GM21528 (cell line): ENCODE measurements around the gene IL1RAPL2.

Experiments used
- ATAC-seq: cut with Tn5 transposase; IDR thresholded peaks from one replicate; pipeline ENCODE4 v1.9.1; 2021; ENCODE audit warnings: mild to moderate bottlenecking, moderate library complexity; ENCODE audit not compliant: unreplicated experiment, low FRiP score

The IL1RAPL2 gene

GRCh38 chrX:105347373-105347772 lies 781.4 kb downstream of the IL1RAPL2 start:
- ATAC-seq: no peak

DNA sequence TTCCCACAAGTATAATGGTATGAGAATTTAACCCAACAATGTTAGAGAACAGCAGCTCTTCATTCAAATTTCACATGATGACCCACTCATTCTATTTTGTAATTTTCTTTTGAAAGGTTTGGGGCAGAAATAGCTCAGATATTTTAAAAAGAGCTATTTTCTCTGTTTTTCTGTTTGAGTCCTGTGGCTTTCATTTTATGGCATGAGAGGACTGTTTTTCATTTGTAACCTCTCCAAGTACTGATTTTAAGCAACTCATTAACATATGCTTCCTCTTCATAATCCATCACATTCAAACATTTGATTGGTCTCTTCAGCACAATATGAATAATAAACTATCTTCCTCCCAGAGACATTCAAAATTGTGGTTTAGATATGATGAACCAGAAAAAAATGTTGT lies 783.5 kb downstream of the IL1RAPL2 start:
- ATAC-seq: no peak

DNA sequence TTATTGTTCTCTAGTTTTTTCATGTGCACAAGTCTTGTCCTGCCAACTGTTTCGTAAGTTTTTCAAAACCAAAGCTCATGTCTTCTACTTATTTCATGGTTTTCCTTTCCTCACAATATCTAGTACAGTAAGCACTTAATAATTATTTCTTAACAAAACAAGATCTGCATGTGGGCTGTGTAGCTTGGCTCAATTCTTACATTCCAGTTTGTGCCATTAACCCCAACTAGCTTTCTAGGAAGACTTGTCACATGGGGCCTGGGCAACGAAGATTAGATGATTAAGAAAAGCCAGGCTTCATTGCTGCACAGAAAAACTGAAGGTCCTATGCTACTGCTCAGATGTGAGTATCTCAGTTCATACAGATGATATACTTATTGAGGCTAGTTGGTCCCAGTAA lies 809.8 kb downstream of the IL1RAPL2 start:
- ATAC-seq: no peak

DNA sequence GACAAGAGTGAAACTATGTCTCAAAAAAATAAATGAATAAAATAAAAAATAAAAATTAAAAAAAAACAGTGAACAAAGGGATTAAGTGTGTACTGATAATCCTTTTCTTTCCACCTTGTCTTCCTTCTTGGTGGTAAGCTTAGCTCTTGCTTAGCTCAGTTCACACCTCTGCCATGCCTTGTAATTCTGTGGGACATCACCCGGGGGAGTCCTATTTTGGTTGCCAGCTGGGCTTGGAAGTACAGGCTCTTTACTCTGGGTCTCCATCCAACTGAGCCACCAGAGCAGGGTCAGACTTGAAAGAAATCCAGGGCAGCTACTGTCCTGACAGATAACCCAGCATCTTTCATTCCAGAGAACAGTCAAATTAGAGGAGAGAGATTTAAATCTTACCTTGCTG lies 858.7 kb downstream of the IL1RAPL2 start:
- ATAC-seq: no peak

DNA sequence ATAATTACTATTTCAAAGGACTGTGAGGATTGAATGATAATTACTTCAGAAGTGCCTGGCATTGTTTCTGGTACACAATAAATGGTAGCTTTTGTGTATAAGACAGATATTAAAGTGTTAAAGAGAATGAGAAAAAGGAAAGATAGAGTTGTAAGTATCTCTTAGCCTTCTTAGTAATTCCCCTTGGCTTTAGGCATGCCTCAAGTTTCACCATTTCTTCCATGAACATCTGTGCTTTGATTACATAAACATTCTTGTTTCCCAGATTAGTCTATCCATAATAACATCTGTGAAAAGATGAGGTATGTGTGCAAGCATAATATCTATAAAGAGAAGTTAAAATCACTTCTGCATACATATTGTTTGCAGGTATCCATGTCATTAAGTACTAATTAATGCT lies 885.4 kb downstream of the IL1RAPL2 start:
- ATAC-seq: no peak

DNA sequence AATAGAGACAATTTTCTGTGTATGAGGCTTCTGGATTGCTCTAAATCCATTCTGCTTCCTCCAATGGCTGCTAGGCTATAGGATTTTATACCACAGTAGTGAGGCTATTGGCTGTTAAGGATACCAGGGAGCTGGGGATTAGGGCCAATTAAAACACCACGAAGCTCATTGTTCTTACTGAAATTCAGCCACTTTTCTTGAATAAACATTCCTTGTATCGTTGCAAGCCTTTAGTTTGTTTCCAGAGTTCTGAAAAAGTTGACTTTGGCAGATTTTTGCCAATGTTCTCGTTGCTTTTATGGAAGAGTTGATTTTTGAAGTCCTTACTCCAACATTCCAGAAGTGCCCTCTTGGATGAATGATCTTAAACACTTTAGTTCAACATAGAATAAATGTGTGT lies 892.8 kb downstream of the IL1RAPL2 start:
- ATAC-seq: no peak

DNA sequence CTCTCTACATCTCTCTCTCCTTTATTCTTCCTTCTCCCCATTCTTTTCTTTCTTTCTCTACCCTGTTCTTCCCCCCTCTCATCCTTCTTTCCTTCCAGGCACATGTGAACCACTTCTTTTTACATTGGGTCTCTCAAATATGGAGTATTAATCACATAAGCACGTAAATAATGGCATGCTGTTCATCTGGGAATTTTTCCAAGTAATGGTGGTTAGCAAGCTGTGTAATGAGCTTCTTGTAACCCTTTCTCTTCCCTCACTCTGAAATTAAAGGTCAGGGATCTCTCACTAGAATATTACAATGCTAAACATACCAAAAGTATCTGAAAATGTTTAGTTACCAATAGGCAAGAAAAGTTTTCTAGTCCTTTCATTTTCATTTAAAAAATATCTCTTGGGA lies 894.4 kb downstream of the IL1RAPL2 start:
- no peak for ATAC-seq

GRCh38 chrX:105461016-105461415 lies 895.0 kb downstream of the IL1RAPL2 start:
- no peak for ATAC-seq

- no peak for ATAC-seq
Observed at GRCh38 chrX:105462186-105462585, 896.2 kb downstream of the IL1RAPL2 start.

- no peak for ATAC-seq
Observed at GRCh38 chrX:105463473-105463872, 897.5 kb downstream of the IL1RAPL2 start.

- no peak for ATAC-seq
Observed at GRCh38 chrX:105464618-105465017, 898.6 kb downstream of the IL1RAPL2 start.

- ATAC-seq: no peak
Observed at GRCh38 chrX:105468741-105469140, 902.7 kb downstream of the IL1RAPL2 start.

- ATAC-seq: no peak
Observed at GRCh38 chrX:105471597-105471996, 905.6 kb downstream of the IL1RAPL2 start.

- ATAC-seq: no peak
Observed at GRCh38 chrX:105475801-105476200, 909.8 kb downstream of the IL1RAPL2 start.

DNA sequence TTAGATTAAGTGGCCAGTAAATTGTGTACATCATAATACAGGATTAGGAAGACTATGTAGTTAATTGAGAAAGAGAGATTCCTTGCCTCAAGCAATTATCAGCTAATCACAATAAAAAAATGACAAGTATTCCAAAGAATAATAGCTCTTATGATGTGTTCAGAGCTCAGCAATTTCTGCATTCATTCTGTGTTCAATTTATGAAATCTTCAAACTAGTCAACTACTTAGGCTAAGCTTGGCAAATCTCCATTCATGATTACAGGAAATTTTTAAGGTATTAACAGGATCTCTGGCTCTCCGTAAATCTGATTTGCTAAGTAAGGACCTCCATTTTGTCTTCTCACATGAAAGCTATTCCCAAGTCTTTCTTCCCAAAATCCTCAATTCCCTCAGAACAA lies 911.4 kb downstream of the IL1RAPL2 start:
- no peak for ATAC-seq

DNA sequence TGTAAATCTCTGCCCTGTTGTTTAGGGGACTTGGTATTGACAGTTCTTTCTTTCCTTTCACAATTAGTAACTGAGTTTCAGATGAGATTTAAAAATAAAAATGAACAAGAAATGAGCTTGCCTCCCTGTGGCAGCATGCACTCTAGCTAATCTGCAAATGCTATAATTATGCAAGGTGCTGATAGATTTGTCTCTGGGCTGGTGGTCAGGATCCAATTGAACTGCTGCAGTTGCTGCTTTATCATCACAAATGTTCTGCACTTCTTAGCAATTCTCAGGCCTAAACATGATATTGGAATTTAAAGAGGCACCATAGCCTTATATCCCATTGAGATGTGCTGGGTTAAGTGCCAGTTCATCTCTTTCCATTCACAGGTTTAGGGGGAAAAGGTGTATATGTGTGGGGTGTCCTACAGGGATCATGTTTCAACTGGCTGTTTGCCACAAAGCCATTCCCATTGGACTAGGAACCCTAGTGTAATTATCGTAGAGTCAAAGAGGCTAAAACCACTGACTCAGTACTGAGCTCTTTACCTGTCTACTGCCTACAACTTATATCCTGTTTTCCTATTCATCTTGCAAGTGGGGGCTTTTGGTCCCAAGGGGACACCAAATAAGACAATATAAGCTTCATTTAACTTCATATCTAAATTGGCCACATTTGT lies 914.8 kb downstream of the IL1RAPL2 start:
- no peak for ATAC-seq

DNA sequence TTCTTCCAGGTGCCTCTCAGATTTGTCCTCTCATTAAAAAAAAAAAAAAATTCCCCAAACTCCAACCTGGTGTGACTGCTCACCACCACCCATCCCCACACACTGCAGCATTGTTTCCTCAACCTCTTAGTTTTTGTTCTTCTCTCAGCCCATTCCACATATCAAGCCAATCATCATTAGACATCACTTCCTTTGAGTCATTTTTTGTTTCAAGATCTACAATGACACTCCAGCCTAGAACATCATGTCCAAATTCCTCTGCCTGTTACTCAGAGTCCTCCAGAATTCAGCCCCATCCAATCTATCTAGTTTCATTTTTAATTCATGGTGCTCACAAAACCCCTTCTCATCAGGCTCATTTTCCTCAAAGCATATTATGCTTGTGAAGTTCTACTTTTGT lies 917.0 kb downstream of the IL1RAPL2 start:
- no peak for ATAC-seq

DNA sequence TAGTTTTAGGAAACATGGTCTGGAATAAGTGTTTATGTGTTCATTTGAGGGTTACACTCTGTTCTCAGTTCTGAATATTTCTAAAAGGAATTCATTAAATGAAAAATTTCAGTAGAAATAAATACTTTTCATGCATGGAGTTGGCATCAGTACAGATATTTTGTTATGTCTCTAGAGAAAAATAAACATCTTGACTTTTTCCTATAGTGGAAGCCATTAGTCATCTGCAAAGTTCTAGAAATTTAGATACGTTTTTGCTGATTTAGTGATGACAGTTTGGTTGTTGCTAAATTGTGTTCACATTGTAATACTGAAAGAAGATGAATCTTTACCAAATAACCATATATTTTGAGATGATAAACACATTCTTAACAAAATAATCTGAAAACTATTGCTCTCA lies 922.7 kb downstream of the IL1RAPL2 start:
- no peak for ATAC-seq

DNA sequence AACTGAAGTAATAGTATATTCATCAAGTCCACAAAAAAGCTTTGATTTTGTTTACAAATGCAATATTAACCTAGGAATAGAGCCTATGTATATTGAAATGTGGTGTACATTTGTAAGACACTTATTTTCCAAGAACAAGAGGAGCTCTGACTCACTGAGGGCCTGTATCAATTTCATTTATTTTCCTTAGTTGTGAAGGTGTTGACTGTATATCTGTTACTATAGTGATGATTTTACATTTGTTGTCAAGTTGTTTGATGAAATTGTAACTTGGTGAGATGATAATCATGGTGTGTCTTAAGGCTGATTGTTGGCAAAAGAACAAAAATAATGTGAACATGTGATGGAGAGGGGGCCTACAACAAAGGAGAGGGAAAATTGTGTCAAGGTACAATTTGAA lies 929.4 kb downstream of the IL1RAPL2 start:
- ATAC-seq: no peak

GRCh38 chrX:105502336-105502735 lies 936.3 kb downstream of the IL1RAPL2 start:
- no peak for ATAC-seq

- no peak for ATAC-seq
Observed at GRCh38 chrX:105515561-105515960, 949.6 kb downstream of the IL1RAPL2 start.

DNA sequence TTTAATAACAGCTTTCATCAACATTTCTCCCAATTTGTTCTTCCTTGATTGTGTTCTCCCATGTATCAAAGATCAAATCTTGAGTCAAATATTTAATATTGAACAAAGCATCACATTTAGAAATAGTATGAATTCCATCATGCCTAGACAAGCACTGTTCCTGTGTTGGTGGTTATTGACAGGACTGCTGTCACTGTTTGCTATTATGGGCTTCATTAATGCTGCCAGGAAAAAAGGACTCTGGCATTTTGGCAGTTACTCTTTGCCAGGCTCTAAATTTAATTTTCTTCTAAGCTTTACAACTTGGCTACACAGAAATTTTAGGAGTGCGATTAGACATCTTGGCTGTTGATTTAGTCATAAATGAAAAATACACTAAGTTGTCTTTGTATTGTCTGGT lies 960.4 kb downstream of the IL1RAPL2 start:
- ATAC-seq: no peak

GRCh38 chrX:105527759-105528158 lies 961.8 kb downstream of the IL1RAPL2 start:
- ATAC-seq: no peak
